ENCODE data around the gene RNU1-4. TPM values are rescaled to one million over a fixed set of nuclear protein-coding genes. Genes with fewer than 3 reads are reported as not detected.
"Not testable (repeated sequence)": the region's sequence is repeated elsewhere in the genome, so short reads cannot be mapped to it uniquely, and the experiment has no call there.

The RNU1-4 gene
- polyA plus RNA-seq, 1 of the 3 experiments (the other 2 are of a cell fraction), result not detected

- H3K9me2 ChIP-seq; POLR2A ChIA-PET; CTCF ChIA-PET; H3K27me3 ChIP-seq (ENCODE audit: insufficient read depth); H3K36me3 ChIP-seq (replicated peaks in 1 of 2; ENCODE audit: control insufficient read depth in 1 of 2, insufficient read depth in 2 of 2, low read length in 1 of 2); H3K79me2 ChIP-seq (ENCODE audit: insufficient read depth); H3K4me1 ChIP-seq (ENCODE audit: control insufficient read depth in 1 of 2, insufficient read depth in 2 of 2, low read depth in 1 of 2, low read length in 1 of 2); H3K9ac ChIP-seq; H3K27ac ChIP-seq (ENCODE audit: low read depth in 2 of 2, low read length in 1 of 2); H3K9me3 ChIP-seq; H4K20me1 ChIP-seq (ENCODE audit: insufficient read depth); H2AFZ ChIP-seq (ENCODE audit: low read depth); H3K4me2 ChIP-seq; H3F3A ChIP-seq (replicated peaks; ENCODE audit: insufficient read depth); DNase-seq; H3K4me3 ChIP-seq (ENCODE audit: low read depth in 2 of 2, low read length in 1 of 2): not testable (repeated sequence)
- 17% methylated on average over 1 of the region's 1 CpG for WGBS (ENCODE audit: low lambda C conversion rate)
Measured at GRCh38 chr1:16755385-16755784, 15.1 kb downstream of the RNU1-4 start.

DNA sequence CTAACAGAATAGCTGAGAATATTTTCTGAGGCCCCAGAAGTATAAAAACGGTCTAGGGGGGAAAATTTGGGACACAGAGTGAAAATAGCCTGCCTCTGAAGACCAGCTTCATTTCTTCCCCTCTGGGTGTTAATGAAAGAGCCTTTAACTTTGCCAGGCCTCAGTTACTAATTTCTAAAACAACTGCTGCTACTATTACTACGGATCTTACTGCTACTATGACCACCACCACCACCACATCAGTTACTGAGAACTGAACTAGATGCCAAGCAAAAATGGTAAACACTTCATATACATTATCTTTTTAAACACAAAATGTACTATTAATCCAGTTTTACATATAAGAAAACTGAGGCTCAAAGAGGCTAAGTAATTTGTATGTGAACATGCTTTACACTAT, 15.6 kb downstream of the RNU1-4 start:
- DNase-seq; H3K36me3 ChIP-seq (replicated peaks in 1 of 2; ENCODE audit: control insufficient read depth in 1 of 2, insufficient read depth in 2 of 2, low read length in 1 of 2); H3K27ac ChIP-seq (ENCODE audit: low read depth in 2 of 2, low read length in 1 of 2); H3K27me3 ChIP-seq (ENCODE audit: insufficient read depth); H3F3A ChIP-seq (replicated peaks; ENCODE audit: insufficient read depth); H3K9me3 ChIP-seq; H3K9ac ChIP-seq; H3K4me3 ChIP-seq (ENCODE audit: low read depth in 2 of 2, low read length in 1 of 2); H3K4me1 ChIP-seq (ENCODE audit: control insufficient read depth in 1 of 2, insufficient read depth in 2 of 2, low read depth in 1 of 2, low read length in 1 of 2); H3K79me2 ChIP-seq (ENCODE audit: insufficient read depth); H4K20me1 ChIP-seq (ENCODE audit: insufficient read depth); H3K4me2 ChIP-seq; POLR2A ChIA-PET; H3K9me2 ChIP-seq; CTCF ChIA-PET; H2AFZ ChIP-seq (ENCODE audit: low read depth): not testable (repeated sequence)
- 49% methylated on average over 2 of the region's 2 CpGs for WGBS (ENCODE audit: low lambda C conversion rate)

- H3K4me2 ChIP-seq; H3K4me3 ChIP-seq (ENCODE audit: low read depth in 2 of 2, low read length in 1 of 2); DNase-seq; H3K79me2 ChIP-seq (ENCODE audit: insufficient read depth); POLR2A ChIA-PET; H3F3A ChIP-seq (replicated peaks; ENCODE audit: insufficient read depth); H3K27me3 ChIP-seq (ENCODE audit: insufficient read depth); H3K36me3 ChIP-seq (replicated peaks in 1 of 2; ENCODE audit: control insufficient read depth in 1 of 2, insufficient read depth in 2 of 2, low read length in 1 of 2); H4K20me1 ChIP-seq (ENCODE audit: insufficient read depth); H3K9me3 ChIP-seq; H3K27ac ChIP-seq (ENCODE audit: low read depth in 2 of 2, low read length in 1 of 2); H3K4me1 ChIP-seq (ENCODE audit: control insufficient read depth in 1 of 2, insufficient read depth in 2 of 2, low read depth in 1 of 2, low read length in 1 of 2); H2AFZ ChIP-seq (ENCODE audit: low read depth); H3K9me2 ChIP-seq; H3K9ac ChIP-seq; CTCF ChIA-PET: not testable (repeated sequence)
- 80% methylated on average over 2 of the region's 6 CpGs for WGBS (ENCODE audit: low lambda C conversion rate)
Measured at GRCh38 chr1:16757574-16757973, 17.3 kb downstream of the RNU1-4 start.

DNA sequence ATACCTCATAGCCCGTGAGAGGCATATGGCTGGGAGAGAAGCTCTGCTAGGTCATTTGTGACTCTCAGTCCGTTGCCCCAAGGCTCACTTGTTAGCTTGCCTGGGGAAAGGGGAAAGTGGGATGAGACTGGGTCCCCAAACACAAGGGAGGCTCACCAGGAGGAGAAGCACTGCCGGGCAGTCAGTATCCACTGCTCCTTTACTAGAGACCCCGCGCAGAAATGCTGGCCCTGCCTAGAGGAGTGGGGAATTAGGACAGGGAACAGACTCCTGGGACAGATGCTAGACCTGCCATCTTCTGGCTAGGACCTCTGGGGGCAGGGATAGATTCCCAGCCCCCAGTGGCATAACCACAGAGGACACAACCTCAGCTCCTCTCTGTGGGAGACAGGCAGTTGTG, 17.7 kb downstream of the RNU1-4 start:
- H3K36me3 ChIP-seq (replicated peaks in 1 of 2; ENCODE audit: control insufficient read depth in 1 of 2, insufficient read depth in 2 of 2, low read length in 1 of 2); H3K9ac ChIP-seq; H3K9me3 ChIP-seq; H3K79me2 ChIP-seq (ENCODE audit: insufficient read depth); POLR2A ChIA-PET; H2AFZ ChIP-seq (ENCODE audit: low read depth); H3F3A ChIP-seq (replicated peaks; ENCODE audit: insufficient read depth); DNase-seq; H3K4me2 ChIP-seq; H4K20me1 ChIP-seq (ENCODE audit: insufficient read depth); H3K9me2 ChIP-seq; H3K4me3 ChIP-seq (ENCODE audit: low read depth in 2 of 2, low read length in 1 of 2); H3K27me3 ChIP-seq (ENCODE audit: insufficient read depth); H3K27ac ChIP-seq (ENCODE audit: low read depth in 2 of 2, low read length in 1 of 2); CTCF ChIA-PET; H3K4me1 ChIP-seq (ENCODE audit: control insufficient read depth in 1 of 2, insufficient read depth in 2 of 2, low read depth in 1 of 2, low read length in 1 of 2): not testable (repeated sequence)
- 67% methylated on average over 5 of the region's 5 CpGs for WGBS (ENCODE audit: low lambda C conversion rate)

- H3K4me1 ChIP-seq (ENCODE audit: control insufficient read depth in 1 of 2, insufficient read depth in 2 of 2, low read depth in 1 of 2, low read length in 1 of 2); H3K36me3 ChIP-seq (replicated peaks in 1 of 2; ENCODE audit: control insufficient read depth in 1 of 2, insufficient read depth in 2 of 2, low read length in 1 of 2); H4K20me1 ChIP-seq (ENCODE audit: insufficient read depth); H3K27ac ChIP-seq (ENCODE audit: low read depth in 2 of 2, low read length in 1 of 2); DNase-seq; H3K9ac ChIP-seq; POLR2A ChIA-PET; CTCF ChIA-PET; H2AFZ ChIP-seq (ENCODE audit: low read depth); H3K9me2 ChIP-seq; H3K4me3 ChIP-seq (ENCODE audit: low read depth in 2 of 2, low read length in 1 of 2); H3K27me3 ChIP-seq (ENCODE audit: insufficient read depth); H3F3A ChIP-seq (replicated peaks; ENCODE audit: insufficient read depth); H3K4me2 ChIP-seq; H3K9me3 ChIP-seq; H3K79me2 ChIP-seq (ENCODE audit: insufficient read depth): not testable (repeated sequence)
- WGBS (ENCODE audit: low lambda C conversion rate), result 89% methylated on average over 36 of the region's 40 CpGs
Measured at GRCh38 chr1:16759041-16759493, 18.8 kb downstream of the RNU1-4 start.

DNA sequence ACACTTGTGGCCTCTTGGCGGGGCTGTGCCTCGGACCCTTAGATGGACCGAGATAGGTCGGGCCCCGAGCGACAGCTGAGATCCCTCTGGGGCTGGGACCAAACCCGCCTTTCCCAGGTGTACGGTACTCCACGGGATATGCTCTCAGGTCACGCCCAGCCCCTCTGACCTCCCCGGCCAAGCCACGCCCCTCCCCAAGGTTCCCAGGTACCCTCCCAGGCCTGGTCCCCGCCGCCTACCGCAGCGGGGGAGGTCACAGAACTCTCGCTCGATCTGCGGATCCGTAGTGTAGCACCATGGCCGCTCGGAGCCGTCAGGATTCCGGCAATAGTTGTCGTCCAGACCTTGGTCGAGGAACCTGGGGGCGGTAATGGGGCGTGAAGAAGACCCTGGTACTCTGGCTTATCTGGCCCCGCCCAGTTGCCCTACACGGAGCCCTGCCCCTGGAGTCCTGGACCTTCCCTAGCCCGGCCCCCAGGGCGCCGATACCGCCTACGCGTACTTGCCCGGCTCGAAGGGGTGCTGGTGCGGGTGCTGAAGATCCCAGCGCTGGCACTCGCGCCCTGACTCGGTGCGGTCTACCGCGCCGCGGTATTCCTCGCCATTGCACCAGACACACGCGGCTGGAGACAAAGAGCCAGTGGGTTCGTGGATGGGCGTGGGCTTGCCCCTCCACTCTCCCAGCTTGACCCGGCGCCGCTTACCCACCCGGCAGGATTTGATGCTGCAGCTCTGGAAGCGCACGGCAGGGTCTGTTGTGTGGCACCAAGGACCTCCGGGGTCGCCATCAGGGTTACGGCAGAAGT, 19.5 kb downstream of the RNU1-4 start:
- H3K27me3 ChIP-seq (ENCODE audit: insufficient read depth); H3K36me3 ChIP-seq (replicated peaks in 1 of 2; ENCODE audit: control insufficient read depth in 1 of 2, insufficient read depth in 2 of 2, low read length in 1 of 2); DNase-seq; H2AFZ ChIP-seq (ENCODE audit: low read depth); H3K4me1 ChIP-seq (ENCODE audit: control insufficient read depth in 1 of 2, insufficient read depth in 2 of 2, low read depth in 1 of 2, low read length in 1 of 2); POLR2A ChIA-PET; H3K9ac ChIP-seq; H3K4me2 ChIP-seq; H3K9me3 ChIP-seq; H3K27ac ChIP-seq (ENCODE audit: low read depth in 2 of 2, low read length in 1 of 2); H3K79me2 ChIP-seq (ENCODE audit: insufficient read depth); CTCF ChIA-PET; H3K4me3 ChIP-seq (ENCODE audit: low read depth in 2 of 2, low read length in 1 of 2); H3F3A ChIP-seq (replicated peaks; ENCODE audit: insufficient read depth); H4K20me1 ChIP-seq (ENCODE audit: insufficient read depth); H3K9me2 ChIP-seq: not testable (repeated sequence)
- WGBS (ENCODE audit: low lambda C conversion rate), result 80% methylated on average over 5 of the region's 62 CpGs

DNA sequence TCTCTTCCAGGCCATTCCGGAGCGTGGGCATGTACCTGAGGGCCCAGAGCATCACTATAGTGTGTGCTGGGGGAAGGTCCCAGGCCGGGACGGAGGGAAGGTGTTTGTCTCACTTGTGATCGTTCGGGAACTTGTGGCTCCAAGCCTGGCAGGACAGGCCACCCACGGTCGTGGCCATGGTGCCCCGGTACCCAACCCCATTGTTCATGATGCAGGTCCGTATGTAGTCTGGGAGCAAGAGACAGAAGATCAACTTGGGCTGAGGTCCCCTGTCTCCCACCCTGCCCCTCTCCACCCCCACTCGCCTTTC, 20.1 kb downstream of the RNU1-4 start:
- H4K20me1 ChIP-seq (ENCODE audit: insufficient read depth); CTCF ChIA-PET; H3K9me2 ChIP-seq; H3K4me1 ChIP-seq (ENCODE audit: control insufficient read depth in 1 of 2, insufficient read depth in 2 of 2, low read depth in 1 of 2, low read length in 1 of 2); H3K79me2 ChIP-seq (ENCODE audit: insufficient read depth); H3K9ac ChIP-seq; H3K9me3 ChIP-seq; H3K4me3 ChIP-seq (ENCODE audit: low read depth in 2 of 2, low read length in 1 of 2); H3K27me3 ChIP-seq (ENCODE audit: insufficient read depth); POLR2A ChIA-PET; H3K27ac ChIP-seq (ENCODE audit: low read depth in 2 of 2, low read length in 1 of 2); H3K4me2 ChIP-seq; DNase-seq; H3F3A ChIP-seq (replicated peaks; ENCODE audit: insufficient read depth); H2AFZ ChIP-seq (ENCODE audit: low read depth); H3K36me3 ChIP-seq (replicated peaks in 1 of 2; ENCODE audit: control insufficient read depth in 1 of 2, insufficient read depth in 2 of 2, low read length in 1 of 2): not testable (repeated sequence)
- WGBS (ENCODE audit: low lambda C conversion rate), result 93% methylated on average over 9 of the region's 11 CpGs

Measured in SK-N-SH (cell line).